Psoas muscle (tissue), 8 donors: ENCODE data around the gene WDR27. TPM values are rescaled to one million over a fixed set of nuclear protein-coding genes. Genes with fewer than 3 reads are reported as not detected.
"Not testable (repeated sequence)": the region's sequence is repeated elsewhere in the genome, so short reads cannot be mapped to it uniquely, and the experiment has no call there.

Experiments
- ATAC-seq, 4 donors: fragments of 200-7000 bp; cut with Tn5 transposase; one replicate each; pipeline ENCODE4 v1.9.1; 2020; ENCODE audit warnings: moderate library complexity in 3 of 4, mild to moderate bottlenecking in 2 of 4
- DNase-seq, 2 donors: peaks; one replicate each; pipeline ENCODE4 v3.0.0-alpha.2; 2020
- H3K27ac ChIP-seq: fragments of 200-600 bp; one replicate; pipeline ENCODE4 v1.8.0; 2022
- H3K27me3 ChIP-seq, 3 donors: fragments of 200-600 bp in 1 of 3; one replicate each; pipeline versions ENCODE4 v1.6.1 to v1.8.0; 2013 to 2022; ENCODE audit warnings: low read length in 2 of 3, mild to moderate bottlenecking in 2 of 3, moderate library complexity in 1 of 3; ENCODE audit not compliant: insufficient read depth in 3 of 3
- H3K36me3 ChIP-seq, 2 donors: fragments of 200-600 bp in 1 of 2; one replicate each; pipeline versions ENCODE4 v1.6.1 to v1.8.0; 2013 to 2022; ENCODE audit warnings: low read depth in 1 of 2, mild to moderate bottlenecking in 1 of 2, moderate library complexity in 1 of 2; ENCODE audit not compliant: insufficient read depth in 1 of 2
- H3K4me1 ChIP-seq: fragments of 200-600 bp; one replicate; pipeline ENCODE4 v1.8.0; 2022
- H3K4me3 ChIP-seq: fragments of 200-600 bp; one replicate; pipeline ENCODE4 v1.8.0; 2022; ENCODE audit warnings: mild to moderate bottlenecking
- H3K9me3 ChIP-seq: fragments of 200-600 bp; one replicate; pipeline ENCODE4 v1.8.0; 2022
- WGBS, 3 donors: extraction: QIAGEN DNeasy Blood & Tissue Kit; methylation state at CpG; one replicate each; pipeline versions ENCODE4 v1.1.6 to v1.1.7; 2013; 5-methylcytosine and 5-hydroxymethylcytosine counted together
- intact Hi-C, 2 donors: fragments of 100-400 bp; cut with DNase I; formaldehyde crosslinking; loops; one replicate each; pipeline versions ENCODE4 v1.11.0 to v1.14.2; 2022
- polyA plus RNA-seq, 3 donors: library from polyadenylated mRNA; stranded (reverse); fragments of 200-250 nt; gene quantifications; one replicate each; pipeline ENCODE4 v1.2.3, GENCODE V29; 2013
- total RNA-seq, 4 donors: library from RNA; stranded (reverse); fragmentation: NEBNext Ultra II Directional in 2 of 4; extraction: Animal tissue kit (Norgen Biotek cat#: 25700) in 2 of 4; gene quantifications; one replicate each; pipeline versions ENCODE4 v1.2.1 to v1.2.4, GENCODE V29; 2021 to 2023
- TF ChIP-seq, protein P1 (sequence below): fragments of 200-600 bp; IDR thresholded peaks from one replicate; pipeline ENCODE4 v1.8.0; 2022; ENCODE audit warnings: antibody characterized with exemption
- donor health status: healthy with polysubstance abuse.
- donor health status: DM: no; HTN: no; CAD: no; lungs with moderate emphysema.
- donor health status: Bipolar disorder and iron deficiency.
- donor health status: healthy.
- donor health status: DM: yes; HTN: yes; CAD: no.
- donor health status: DM: no; HTN: no; CAD: no.
- donor health status: DM: no; HTN: no; CAD: no.
- donor health status: DM: yes; HTN: yes; CAD: no.

The WDR27 gene
- total and polyA plus RNA-seq, 7 donors, result 3.1 to 14.4 (median 5.5) TPM

DNA sequence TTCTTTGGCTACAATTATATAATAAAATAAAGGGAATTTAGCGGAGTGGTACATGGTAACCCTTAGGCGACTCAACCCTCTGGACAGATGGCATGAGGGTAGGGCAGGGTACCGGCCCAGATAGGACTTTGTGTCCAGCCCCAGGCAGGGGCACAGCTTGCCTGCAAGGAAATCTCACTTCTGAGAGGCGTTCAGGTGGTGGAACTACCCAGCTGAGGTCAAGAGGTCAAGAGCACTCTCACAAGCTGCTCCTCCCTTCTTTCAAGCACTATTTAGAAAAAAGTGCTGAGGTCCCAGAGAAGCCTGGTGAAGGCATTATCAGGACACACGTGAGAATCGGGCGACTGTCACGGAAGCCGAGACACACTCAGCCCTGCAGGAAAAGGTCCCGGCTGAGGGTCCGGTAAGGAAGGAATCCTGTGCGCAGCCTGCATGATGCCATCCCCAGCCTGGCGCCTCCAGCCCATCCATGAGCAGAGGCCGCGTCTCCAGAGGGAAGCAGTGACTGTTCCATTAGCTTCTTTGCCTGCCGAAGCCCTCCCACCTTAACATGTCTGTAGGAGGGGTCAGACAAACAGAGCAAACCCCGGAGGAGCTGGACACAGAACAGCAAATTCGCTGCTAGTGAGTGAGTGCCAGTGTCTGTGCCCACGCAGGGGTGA, 54.8 kb downstream of the WDR27 start:
- H3K27me3 ChIP-seq, result no peaks in the 10 kb centered on the region
- no peak overlapping the region for H3K4me3 ChIP-seq
- no peaks in the 10 kb centered on the region for H3K4me1 ChIP-seq
- ATAC-seq (no peak), DNase-seq (no peak)
- intact Hi-C loops, result no loop called here
- TF ChIP-seq, protein P1, sequence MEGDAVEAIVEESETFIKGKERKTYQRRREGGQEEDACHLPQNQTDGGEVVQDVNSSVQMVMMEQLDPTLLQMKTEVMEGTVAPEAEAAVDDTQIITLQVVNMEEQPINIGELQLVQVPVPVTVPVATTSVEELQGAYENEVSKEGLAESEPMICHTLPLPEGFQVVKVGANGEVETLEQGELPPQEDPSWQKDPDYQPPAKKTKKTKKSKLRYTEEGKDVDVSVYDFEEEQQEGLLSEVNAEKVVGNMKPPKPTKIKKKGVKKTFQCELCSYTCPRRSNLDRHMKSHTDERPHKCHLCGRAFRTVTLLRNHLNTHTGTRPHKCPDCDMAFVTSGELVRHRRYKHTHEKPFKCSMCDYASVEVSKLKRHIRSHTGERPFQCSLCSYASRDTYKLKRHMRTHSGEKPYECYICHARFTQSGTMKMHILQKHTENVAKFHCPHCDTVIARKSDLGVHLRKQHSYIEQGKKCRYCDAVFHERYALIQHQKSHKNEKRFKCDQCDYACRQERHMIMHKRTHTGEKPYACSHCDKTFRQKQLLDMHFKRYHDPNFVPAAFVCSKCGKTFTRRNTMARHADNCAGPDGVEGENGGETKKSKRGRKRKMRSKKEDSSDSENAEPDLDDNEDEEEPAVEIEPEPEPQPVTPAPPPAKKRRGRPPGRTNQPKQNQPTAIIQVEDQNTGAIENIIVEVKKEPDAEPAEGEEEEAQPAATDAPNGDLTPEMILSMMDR, result no peak
- H3K27ac ChIP-seq, result no peak overlapping the region
- no peaks in the 10 kb centered on the region for H3K9me3 ChIP-seq
- H3K36me3 ChIP-seq, result peaks cover 0 to 11% of the 10 kb centered on the region in 2 donors
- WGBS, 3 donors, result 86 to 93% (median 86%) methylated on average over 19 of the region's 19 CpGs

DNA sequence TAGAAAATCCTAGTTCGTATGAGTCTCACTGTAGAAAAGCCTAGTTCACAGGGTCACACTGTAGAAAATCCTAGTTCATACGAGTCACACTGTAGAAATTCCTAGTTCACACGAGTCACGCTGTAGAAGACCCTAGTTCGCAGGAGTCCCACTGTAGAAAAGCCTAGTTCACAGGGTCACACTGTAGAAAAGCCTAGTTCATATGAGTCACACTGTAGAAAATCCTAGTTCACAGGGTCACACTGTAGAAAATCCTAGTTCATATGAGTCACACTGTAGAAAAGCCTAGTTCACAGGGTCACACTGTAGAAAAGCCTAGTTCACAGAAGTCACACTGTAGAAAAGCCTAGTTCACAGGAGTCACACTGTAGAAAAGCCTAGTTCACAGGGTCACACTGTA, 56.4 kb downstream of the WDR27 start:
- ATAC-seq, H3K4me3 ChIP-seq, H3K27ac ChIP-seq, H3K9me3 ChIP-seq, H3K27me3 ChIP-seq, H3K36me3 ChIP-seq, DNase-seq, intact Hi-C loops, H3K4me1 ChIP-seq: not testable (repeated sequence)
- WGBS, 3 donors, result 96 to 97% (median 96%) methylated on average over 5 of the region's 5 CpGs

DNA sequence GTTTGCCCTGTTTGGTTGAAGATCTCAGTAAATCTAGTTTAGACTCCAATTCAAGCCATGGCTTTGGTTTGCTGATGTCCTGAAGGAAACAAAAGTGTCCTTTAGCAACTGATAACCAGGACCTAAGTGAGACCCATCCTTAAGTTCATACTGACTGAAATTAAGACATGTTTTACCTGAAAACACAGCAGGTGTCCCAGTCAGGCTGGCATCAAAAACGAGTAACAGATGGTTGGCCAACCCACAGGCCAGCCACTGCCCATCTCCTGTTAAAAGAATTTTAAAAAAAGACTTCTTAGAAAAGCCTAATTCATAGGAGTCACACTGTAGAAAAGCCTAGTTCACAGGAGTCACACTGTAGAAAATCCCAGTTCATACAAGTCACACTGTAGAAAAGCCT, 58.3 kb downstream of the WDR27 start:
- Histone ChIP-seq H3K4me1 (no peaks in the 10 kb centered on the region), H3K27ac (no peak overlapping the region), H3K27me3 (no peaks in the 10 kb centered on the region), H3K36me3 (peaks cover 0 to 5% of the 10 kb centered on the region in 2 donors), H3K4me3 (no peak overlapping the region), H3K9me3 (no peaks in the 10 kb centered on the region)
- ATAC-seq (no peak), DNase-seq (no peak)
- 61 to 82% (median 65%) methylated on average over 1 of the region's 1 CpG for WGBS, 3 donors
- TF ChIP-seq, protein P1, result no peak
- intact Hi-C loops, result no loop called here

DNA sequence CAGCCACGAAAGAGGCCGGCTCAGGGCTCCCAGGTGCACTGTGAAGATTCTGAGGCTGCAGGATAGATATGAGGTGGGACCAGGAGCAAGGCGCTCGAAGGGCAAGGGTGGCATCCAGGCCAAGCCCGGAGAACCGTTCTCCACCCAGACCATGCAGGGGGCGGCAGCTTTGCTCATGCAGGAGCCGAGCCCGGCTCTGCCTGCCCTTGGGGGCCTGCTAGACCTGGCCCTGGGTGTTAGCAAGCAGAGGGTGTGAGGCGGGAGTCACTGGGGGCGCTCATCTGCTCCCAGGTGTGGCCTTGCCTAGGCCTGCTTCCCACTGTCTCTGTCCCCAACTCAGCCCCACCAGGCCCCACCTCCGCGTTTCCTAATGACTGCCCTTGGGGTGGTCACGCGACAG, 59.4 kb downstream of the WDR27 start:
- no peaks in the 10 kb centered on the region for H3K9me3 ChIP-seq
- no peaks in the 10 kb centered on the region for H3K4me1 ChIP-seq
- no peaks in the 10 kb centered on the region for H3K27me3 ChIP-seq
- H3K36me3 ChIP-seq, result peaks cover 0 to 5% of the 10 kb centered on the region in 2 donors
- TF ChIP-seq, protein P1, result no peak
- WGBS, 3 donors, result 88 to 93% (median 91%) methylated on average over 15 of the region's 15 CpGs
- no peak overlapping the region for H3K4me3 ChIP-seq
- no peak overlapping the region for H3K27ac ChIP-seq
- intact Hi-C loops, result no loop called here
- ATAC-seq, result no peak
- no peak for DNase-seq

DNA sequence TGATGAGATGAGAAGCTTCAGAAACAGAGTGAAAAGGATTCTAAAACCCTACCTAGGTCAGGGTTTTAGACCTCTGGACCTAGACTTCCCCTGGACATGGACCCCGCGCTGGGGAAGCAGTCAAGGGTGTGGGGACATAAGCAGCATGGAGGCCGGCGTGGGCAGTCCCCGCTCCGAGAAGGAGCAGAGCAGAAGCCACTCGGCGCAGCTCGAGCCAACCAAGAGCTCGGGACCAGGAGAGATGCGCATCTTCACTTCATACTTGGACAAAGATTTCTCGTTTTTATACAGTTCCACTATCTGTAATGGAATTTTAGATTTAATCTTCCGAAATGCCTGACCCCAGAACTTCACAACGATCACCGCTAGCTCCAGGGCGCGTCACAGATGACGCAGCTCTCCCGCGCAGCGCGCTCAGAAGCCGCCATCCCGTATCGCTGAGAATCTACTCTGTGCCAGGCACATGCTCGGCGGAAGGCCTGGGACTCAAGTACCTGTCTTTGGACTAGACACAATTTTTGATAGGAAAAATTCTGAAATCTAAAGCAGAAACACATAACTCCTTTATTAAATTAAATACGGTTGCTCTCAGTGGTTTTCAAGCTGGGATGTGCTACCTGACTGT, 60.3 kb downstream of the WDR27 start:
- TF ChIP-seq, protein P1, result no peak
- H3K4me3 ChIP-seq, result no peak overlapping the region
- ATAC-seq, result no peak
- no peak overlapping the region for H3K27ac ChIP-seq
- H3K9me3 ChIP-seq, result no peaks in the 10 kb centered on the region
- H3K4me1 ChIP-seq, result no peaks in the 10 kb centered on the region
- 94 to 97% (median 97%) methylated on average over 28 of the region's 28 CpGs for WGBS, 3 donors
- no peaks in the 10 kb centered on the region for H3K27me3 ChIP-seq
- H3K36me3 ChIP-seq, result peaks cover 0 to 7% of the 10 kb centered on the region in 2 donors
- intact Hi-C loops, result no loop called here
- no peak for DNase-seq
